Right atrium auricular region (tissue), 2 donors: Measurements from ENCODE around the gene EQTN. TPM values are rescaled to one million over a fixed set of nuclear protein-coding genes. Genes with fewer than 3 reads are reported as not detected.
"Not testable (repeated sequence)": the region's sequence is repeated elsewhere in the genome, so short reads cannot be mapped to it uniquely, and the experiment has no call there.

Source experiments
- DNase-seq: peaks from one replicate; pipeline ENCODE4 v3.0.0-alpha.2; 2019; ENCODE audit warnings: low spot score
- H3K27ac ChIP-seq, 2 donors: fragments of 200-600 bp; sonication (generic); 1 replicate in 1 of 2; 2 replicates in 1 of 2; pipeline ENCODE4 v1.5.1; 2016 to 2019
- H3K27me3 ChIP-seq, 2 donors: fragments of 200-600 bp; sonication (generic); one replicate each; pipeline versions ENCODE4 v1.5.1 to v1.6.0; 2017 to 2019
- H3K36me3 ChIP-seq: fragments of 200-600 bp; sonication (generic); one replicate; pipeline ENCODE4 v1.5.1; 2016
- H3K4me1 ChIP-seq, 2 donors: fragments of 200-600 bp; sonication (generic); one replicate each; pipeline versions ENCODE4 v1.5.1 to v1.6.0; 2017 to 2019
- H3K4me3 ChIP-seq, 2 donors: fragments of 200-600 bp; sonication (generic); 1 replicate in 1 of 2; 2 replicates in 1 of 2; pipeline ENCODE4 v1.5.1; 2017 to 2019; ENCODE audit warnings: mild to moderate bottlenecking in 1 of 2, moderate library complexity in 1 of 2
- H3K9me3 ChIP-seq, 2 donors: fragments of 200-600 bp; sonication (generic); one replicate each; pipeline ENCODE4 v1.5.1; 2019
- CTCF ChIP-seq, 2 donors: fragments of 200-600 bp; sonication (generic); IDR thresholded peaks; one replicate each; pipeline ENCODE4 v1.5.1; 2019; ENCODE audit warnings: antibody characterized with exemption in 2 of 2
- total RNA-seq, 2 donors: library from RNA; depleted of rRNA; stranded (reverse); fragments of >200 nt; gene quantifications; one replicate each; pipeline ENCODE4 v1.1.0, GENCODE V29; 2016

EQTN gene
- total RNA-seq, 2 donors from 2014 or later, result not detected

- Histone ChIP-seq H3K9me3 (no peaks in the 10 kb centered on the region), H3K4me1 (no peaks in the 10 kb centered on the region), H3K27me3 (no peaks in the 10 kb centered on the region), H3K27ac (no peak overlapping the region), H3K4me3 (no peak overlapping the region), H3K36me3 (no peaks in the 10 kb centered on the region)
- TF ChIP-seq CTCF (IDR thresholded peaks at IDR 0.05), result no peak
- DNase-seq, result no peak
Observed at GRCh38 chr9:27260789-27261516, 36.0 kb downstream of the EQTN start.

- H3K27me3 ChIP-seq, result no peaks in the 10 kb centered on the region
- no peaks in the 10 kb centered on the region for H3K4me1 ChIP-seq
- H3K9me3 ChIP-seq, result no peaks in the 10 kb centered on the region
- DNase-seq, result no peak
- H3K4me3 ChIP-seq, result no peak overlapping the region
- no peak overlapping the region for H3K27ac ChIP-seq
- no peaks in the 10 kb centered on the region for H3K36me3 ChIP-seq
- no peak for TF ChIP-seq CTCF (IDR thresholded peaks at IDR 0.05)
Observed at GRCh38 chr9:27258662-27259061, 38.3 kb downstream of the EQTN start.

GRCh38 chr9:27248702-27249101 is 48.2 kb downstream of the EQTN start:
- no peaks in the 10 kb centered on the region for H3K4me1 ChIP-seq
- no peaks in the 10 kb centered on the region for H3K36me3 ChIP-seq
- H3K9me3 ChIP-seq, result no peaks in the 10 kb centered on the region
- no peaks in the 10 kb centered on the region for H3K27me3 ChIP-seq
- no peak for DNase-seq
- TF ChIP-seq CTCF (IDR thresholded peaks at IDR 0.05), result no peak
- no peak overlapping the region for H3K27ac ChIP-seq
- H3K4me3 ChIP-seq, result no peak overlapping the region

GRCh38 chr9:27247756-27248155 is 49.2 kb downstream of the EQTN start:
- Histone ChIP-seq H3K4me1 (no peaks in the 10 kb centered on the region), H3K27me3 (no peaks in the 10 kb centered on the region), H3K36me3 (no peaks in the 10 kb centered on the region), H3K9me3 (no peaks in the 10 kb centered on the region), H3K4me3 (no peak overlapping the region), H3K27ac (no peak overlapping the region)
- DNase-seq, result no peak
- TF ChIP-seq CTCF (IDR thresholded peaks at IDR 0.05), result peak; percentile 30 to 56

- not testable (repeated sequence) for H3K27me3 ChIP-seq, H3K27ac ChIP-seq, H3K4me3 ChIP-seq, DNase-seq, H3K4me1 ChIP-seq, H3K36me3 ChIP-seq
- peaks cover 4 to 46% of the 10 kb centered on the region in 2 donors for H3K9me3 ChIP-seq
Observed at GRCh38 chr9:27239648-27240047, 57.3 kb downstream of the EQTN start.

Other genes with a start within 250 kb of the EQTN start
- gene TEK, start 187.9 kb downstream of the EQTN start, total RNA-seq, result 10 to 100 TPM; 16.7 to 30.7 TPM
- not detected for gene IFNK, start 227.1 kb upstream of the EQTN start, total RNA-seq
- gene MOB3B, start 232.7 kb upstream of the EQTN start, total RNA-seq, result 1 to 10 TPM in 1 of 2 donors, under 1 TPM in 1; 0.85 to 2.9 TPM